Measurements from ENCODE around the gene TRMT112.

DNA sequence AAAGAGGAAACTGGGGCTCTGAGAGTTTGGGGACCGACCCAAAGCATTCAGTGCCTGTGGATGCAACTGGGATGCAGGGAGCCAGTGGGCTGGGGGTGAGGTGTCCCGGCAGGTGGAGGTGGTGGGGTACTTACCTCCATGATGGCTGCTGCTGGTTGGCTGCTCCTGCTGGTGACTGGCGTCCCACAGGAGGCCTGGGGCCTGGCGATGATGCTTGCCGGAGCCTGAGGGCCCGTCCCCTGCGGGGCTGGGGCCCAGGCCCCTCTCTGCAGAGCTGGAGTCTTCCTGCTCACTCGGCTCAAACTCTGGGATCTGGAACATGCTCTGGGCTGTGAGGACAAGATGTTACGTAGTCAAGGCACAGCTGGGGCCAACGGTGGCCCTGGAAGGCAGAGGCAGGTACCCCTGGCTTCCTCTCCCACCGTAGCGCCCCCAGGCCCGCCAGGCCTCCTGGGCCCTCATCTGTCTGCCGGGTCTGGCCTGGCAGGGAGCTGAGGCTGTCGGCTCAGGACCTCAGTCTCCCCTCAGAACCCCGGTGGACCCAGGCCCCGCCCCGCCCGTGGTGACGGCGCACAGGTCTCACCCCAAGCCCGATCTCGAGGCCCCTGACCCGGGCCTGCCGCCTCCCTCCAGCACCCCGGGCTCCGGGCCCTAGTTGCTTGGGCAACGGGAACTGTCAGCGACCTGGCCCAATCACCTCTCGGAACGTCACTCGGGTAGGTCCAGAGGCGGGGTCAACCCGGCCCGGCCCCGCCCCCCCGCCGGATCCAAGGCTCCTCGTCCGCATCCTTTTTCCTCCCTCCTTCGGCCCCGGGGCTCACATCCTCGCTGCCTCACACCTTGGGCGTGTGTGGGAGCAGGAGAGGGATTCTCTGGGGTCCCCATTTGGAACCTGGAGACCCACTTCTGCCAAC is 33.1 kb downstream of the TRMT112 start, which contains the start of gene BAD:
- TF ChIP-seq CTCF (IDR thresholded peaks at IDR 0.05; ENCODE audit: poor library complexity), result no peak
- TF ChIP-seq EZH2 (IDR thresholded peaks at IDR 0.05; ENCODE audit: borderline replicate concordance), result no peak
